Measurements from ENCODE around the gene SEMA6D.
"Not testable (repeated sequence)": the region's sequence is repeated elsewhere in the genome, so short reads cannot be mapped to it uniquely, and the experiment has no call there.

The SEMA6D gene

GRCh38 chr15:47737477-47737876 lies 20.2 kb downstream of the SEMA6D start:
- in situ Hi-C loops (cut with HindIII; ENCODE audit: low pct_ligation_motif_present, low pct_unique_long_range_greater_than_20kb, low sequenced_read_pairs) = no loop called here
- no peak for DNase-seq

GRCh38 chr15:47738144-47738825 lies 21.0 kb downstream of the SEMA6D start:
- in situ Hi-C loops (cut with HindIII; ENCODE audit: low pct_ligation_motif_present, low pct_unique_long_range_greater_than_20kb, low sequenced_read_pairs); DNase-seq: not testable (repeated sequence)

GRCh38 chr15:47741082-47741481 lies 23.8 kb downstream of the SEMA6D start:
- in situ Hi-C loops (cut with HindIII; ENCODE audit: low pct_ligation_motif_present, low pct_unique_long_range_greater_than_20kb, low sequenced_read_pairs) = no loop called here
- DNase-seq = no peak

GRCh38 chr15:47741907-47742306 lies 24.6 kb downstream of the SEMA6D start:
- DNase-seq = no peak
- in situ Hi-C loops (cut with HindIII; ENCODE audit: low pct_ligation_motif_present, low pct_unique_long_range_greater_than_20kb, low sequenced_read_pairs) = no loop called here

GRCh38 chr15:47742334-47742733 lies 25.0 kb downstream of the SEMA6D start:
- in situ Hi-C loops (cut with HindIII; ENCODE audit: low pct_ligation_motif_present, low pct_unique_long_range_greater_than_20kb, low sequenced_read_pairs) = no loop called here

GRCh38 chr15:47742742-47743141 lies 25.4 kb downstream of the SEMA6D start:
- no peak for DNase-seq
- in situ Hi-C loops (cut with HindIII; ENCODE audit: low pct_ligation_motif_present, low pct_unique_long_range_greater_than_20kb, low sequenced_read_pairs) = no loop called here

More at GRCh38 chr15:47742334-47742733, 25.0 kb downstream of the SEMA6D start:
- no peak for DNase-seq

GRCh38 chr15:47743385-47743784 lies 26.1 kb downstream of the SEMA6D start:
- no peak for DNase-seq
- in situ Hi-C loops (cut with HindIII; ENCODE audit: low pct_ligation_motif_present, low pct_unique_long_range_greater_than_20kb, low sequenced_read_pairs) = no loop called here

GRCh38 chr15:47743886-47744285 lies 26.6 kb downstream of the SEMA6D start:
- no peak for DNase-seq
- in situ Hi-C loops (cut with HindIII; ENCODE audit: low pct_ligation_motif_present, low pct_unique_long_range_greater_than_20kb, low sequenced_read_pairs) = no loop called here

- DNase-seq = no peak
- in situ Hi-C loops (cut with HindIII; ENCODE audit: low pct_ligation_motif_present, low pct_unique_long_range_greater_than_20kb, low sequenced_read_pairs) = no loop called here
Observed at GRCh38 chr15:47744496-47744895, 27.2 kb downstream of the SEMA6D start.

- in situ Hi-C loops (cut with HindIII; ENCODE audit: low pct_ligation_motif_present, low pct_unique_long_range_greater_than_20kb, low sequenced_read_pairs) = no loop called here
- no peak for DNase-seq
Observed at GRCh38 chr15:47744973-47745372, 27.7 kb downstream of the SEMA6D start.

GRCh38 chr15:47746516-47746915 lies 29.2 kb downstream of the SEMA6D start:
- in situ Hi-C loops (cut with HindIII; ENCODE audit: low pct_ligation_motif_present, low pct_unique_long_range_greater_than_20kb, low sequenced_read_pairs) = no loop called here
- DNase-seq = no peak

- in situ Hi-C loops (cut with HindIII; ENCODE audit: low pct_ligation_motif_present, low pct_unique_long_range_greater_than_20kb, low sequenced_read_pairs) = no loop called here
- peak; percentile 63 for DNase-seq
Observed at GRCh38 chr15:47750030-47750739, 32.9 kb downstream of the SEMA6D start.

GRCh38 chr15:47750740-47751262 lies 33.5 kb downstream of the SEMA6D start:
- in situ Hi-C loops (cut with HindIII; ENCODE audit: low pct_ligation_motif_present, low pct_unique_long_range_greater_than_20kb, low sequenced_read_pairs) = no loop called here
- no peak for DNase-seq

- in situ Hi-C loops (cut with HindIII; ENCODE audit: low pct_ligation_motif_present, low pct_unique_long_range_greater_than_20kb, low sequenced_read_pairs) = no loop called here
- DNase-seq = no peak
Observed at GRCh38 chr15:47753591-47753990, 36.3 kb downstream of the SEMA6D start.

GRCh38 chr15:47754312-47754711 lies 37.0 kb downstream of the SEMA6D start:
- DNase-seq = peak; percentile 4
- in situ Hi-C loops (cut with HindIII; ENCODE audit: low pct_ligation_motif_present, low pct_unique_long_range_greater_than_20kb, low sequenced_read_pairs) = no loop called here

- in situ Hi-C loops (cut with HindIII; ENCODE audit: low pct_ligation_motif_present, low pct_unique_long_range_greater_than_20kb, low sequenced_read_pairs) = no loop called here
- DNase-seq = no peak
Observed at GRCh38 chr15:47755941-47756340, 38.6 kb downstream of the SEMA6D start.

GRCh38 chr15:47756872-47757271 lies 39.6 kb downstream of the SEMA6D start:
- DNase-seq = peak; percentile 35
- in situ Hi-C loops (cut with HindIII; ENCODE audit: low pct_ligation_motif_present, low pct_unique_long_range_greater_than_20kb, low sequenced_read_pairs) = no loop called here

GRCh38 chr15:47757331-47757730 lies 40.0 kb downstream of the SEMA6D start:
- in situ Hi-C loops (cut with HindIII; ENCODE audit: low pct_ligation_motif_present, low pct_unique_long_range_greater_than_20kb, low sequenced_read_pairs) = no loop called here
- DNase-seq = no peak

GRCh38 chr15:47762621-47763020 lies 45.3 kb downstream of the SEMA6D start:
- DNase-seq = no peak
- in situ Hi-C loops (cut with HindIII; ENCODE audit: low pct_ligation_motif_present, low pct_unique_long_range_greater_than_20kb, low sequenced_read_pairs) = no loop called here

GRCh38 chr15:47764666-47765065 lies 47.4 kb downstream of the SEMA6D start:
- in situ Hi-C loops (cut with HindIII; ENCODE audit: low pct_ligation_motif_present, low pct_unique_long_range_greater_than_20kb, low sequenced_read_pairs) = no loop called here
- no peak for DNase-seq
